Activated T-helper 2 cell treated with anti-CD3 and anti-CD28 coated beads, Interferon-gamma antibody, Interleukin-2, Interleukin-4, amounts not matched to agents 10 μg/mL and 5 μg/mL and 100 μg/mL, durations not matched to agents 14 hours and 24 hours and 36 hours (primary cell): ENCODE data around the gene LRRC47. TPM values are rescaled to one million over a fixed set of nuclear protein-coding genes. Genes with fewer than 3 reads are reported as not detected.
"Not testable (repeated sequence)": the region's sequence is repeated elsewhere in the genome, so short reads cannot be mapped to it uniquely, and the experiment has no call there.

ENCODE experiments used
- DNase-seq: peaks from one replicate; pipeline ENCODE4 v3.0.0; 2021; ENCODE audit warnings: low spot score
- H3K27ac Mint-ChIP-seq: one replicate; pipeline ENCODE4 v1.8.0; 2021; ENCODE audit warnings: mixed read lengths
- H3K27me3 Mint-ChIP-seq: one replicate; pipeline ENCODE4 v1.8.0; 2021; ENCODE audit warnings: low read depth, mixed read lengths
- H3K36me3 Mint-ChIP-seq: one replicate; pipeline ENCODE4 v1.8.0; 2021; ENCODE audit warnings: low read depth, mixed read lengths
- H3K4me1 Mint-ChIP-seq: one replicate; pipeline ENCODE4 v1.8.0; 2021; ENCODE audit warnings: low read depth, mixed read lengths
- H3K4me3 Mint-ChIP-seq: one replicate; pipeline ENCODE4 v1.8.0; 2021; ENCODE audit warnings: low read depth, mild to moderate bottlenecking, moderate library complexity, mixed read lengths
- H3K9me3 Mint-ChIP-seq: one replicate; pipeline ENCODE4 v1.8.0; 2021; ENCODE audit warnings: mixed read lengths
- intact Hi-C: fragments of 100-400 bp; cut with micrococcal nuclease; formaldehyde crosslinking; loops from one replicate; pipeline ENCODE4 v1.15.1; 2023
- total RNA-seq: library from RNA; stranded (reverse); gene quantifications from 2 replicates; pipeline ENCODE4 v1.2.3, GENCODE V29; 2022

The LRRC47 gene
- total RNA-seq, 1 donor from 2014 or later = 40.4 TPM

GRCh38 chr1:3810149-3810761 is 14.0 kb upstream of the LRRC47 start:
- DNase-seq = not testable (repeated sequence)

GRCh38 chr1:3809680-3810079 is 13.4 kb upstream of the LRRC47 start:
- Mint-ChIP-seq H3K27ac (no peak overlapping the region), H3K27me3 (no peaks in the 10 kb centered on the region), H3K4me1 (no peaks in the 10 kb centered on the region), H3K9me3 (no peaks in the 10 kb centered on the region), H3K36me3 (no peaks in the 10 kb centered on the region), H3K4me3 (no peak overlapping the region)
- intact Hi-C loops = no loop called here
- DNase-seq = no peak

More at GRCh38 chr1:3810149-3810761, 14.0 kb upstream of the LRRC47 start:
- H3K27ac Mint-ChIP-seq, H3K9me3 Mint-ChIP-seq, intact Hi-C loops, H3K27me3 Mint-ChIP-seq, H3K4me3 Mint-ChIP-seq, H3K36me3 Mint-ChIP-seq, H3K4me1 Mint-ChIP-seq: not testable (repeated sequence)

DNA sequence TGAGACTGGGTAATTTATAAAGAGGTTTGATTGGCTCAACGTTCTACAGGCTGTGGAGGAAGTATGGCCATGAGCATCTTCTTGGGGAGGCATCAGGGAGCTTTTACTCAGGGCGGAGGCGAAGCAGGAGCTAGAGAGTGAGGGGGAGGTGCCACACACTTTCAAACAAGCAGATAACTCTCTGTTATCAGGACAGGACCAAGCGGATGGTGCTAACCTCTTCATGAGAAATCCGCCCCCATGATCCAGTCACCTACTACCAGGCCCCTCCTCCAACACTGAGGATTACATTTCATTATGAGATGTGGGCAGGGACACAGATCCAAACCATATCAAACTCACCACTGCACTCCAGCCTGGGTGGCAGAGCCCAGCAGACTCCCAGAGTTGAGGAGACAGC is 11.5 kb upstream of the LRRC47 start:
- H3K27me3 Mint-ChIP-seq = no peaks in the 10 kb centered on the region
- no peak overlapping the region for H3K4me3 Mint-ChIP-seq
- H3K9me3 Mint-ChIP-seq = no peaks in the 10 kb centered on the region
- DNase-seq = no peak
- H3K27ac Mint-ChIP-seq = no peak overlapping the region
- intact Hi-C loops = no loop called here
- H3K36me3 Mint-ChIP-seq = no peaks in the 10 kb centered on the region
- H3K4me1 Mint-ChIP-seq = no peaks in the 10 kb centered on the region

DNA sequence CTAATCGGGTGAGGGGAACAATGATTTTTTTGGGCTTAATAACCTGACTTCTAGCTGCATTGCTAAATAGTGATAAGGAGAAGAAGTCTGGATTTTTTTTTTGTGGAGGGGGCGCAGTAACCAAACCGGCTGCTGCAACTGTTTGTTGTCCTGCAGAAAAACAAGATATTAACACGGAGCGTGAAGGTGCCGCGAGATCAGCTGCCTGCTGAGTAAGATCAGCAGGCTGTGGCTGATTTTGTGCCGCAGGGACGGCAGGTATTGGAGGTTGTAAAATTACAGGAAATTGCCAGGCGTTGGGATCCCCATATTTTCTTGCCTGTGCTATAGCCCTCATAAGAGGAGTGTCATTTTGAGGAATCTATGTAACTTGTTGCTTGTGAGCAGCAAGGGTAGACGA is 8.7 kb upstream of the LRRC47 start:
- no peak for DNase-seq
- Mint-ChIP-seq H3K36me3 (no peaks in the 10 kb centered on the region), H3K27me3 (peaks cover 3% of the 10 kb centered on the region), H3K4me1 (peaks cover 3% of the 10 kb centered on the region), H3K4me3 (no peak overlapping the region), H3K9me3 (no peaks in the 10 kb centered on the region), H3K27ac (no peak overlapping the region)
- intact Hi-C loops = no loop called here

- H3K36me3 Mint-ChIP-seq, DNase-seq, H3K4me3 Mint-ChIP-seq, H3K27me3 Mint-ChIP-seq, H3K9me3 Mint-ChIP-seq, intact Hi-C loops, H3K4me1 Mint-ChIP-seq: not testable (repeated sequence)
- H3K27ac Mint-ChIP-seq = peak overlapping the region; percentile 9
Observed at GRCh38 chr1:3804627-3804944, 8.3 kb upstream of the LRRC47 start.

- DNase-seq = no peak
- no peak overlapping the region for H3K4me3 Mint-ChIP-seq
- H3K9me3 Mint-ChIP-seq = no peaks in the 10 kb centered on the region
- peaks cover 3% of the 10 kb centered on the region for H3K27me3 Mint-ChIP-seq
- intact Hi-C loops = no loop called here
- H3K27ac Mint-ChIP-seq = peak overlapping the region; percentile 9
- H3K4me1 Mint-ChIP-seq = peaks cover 3% of the 10 kb centered on the region
- no peaks in the 10 kb centered on the region for H3K36me3 Mint-ChIP-seq
Observed at GRCh38 chr1:3803905-3804626, 7.8 kb upstream of the LRRC47 start.

GRCh38 chr1:3800795-3801194 is 4.5 kb upstream of the LRRC47 start:
- not testable (repeated sequence) for H3K4me3 Mint-ChIP-seq, H3K27ac Mint-ChIP-seq, DNase-seq, H3K36me3 Mint-ChIP-seq, H3K9me3 Mint-ChIP-seq, H3K27me3 Mint-ChIP-seq
- intact Hi-C loops = loop anchor here (1.0 kb wide), 1 partner anchor 24 kb away; no protein-coding TSS in a partner anchor
- peaks cover 11% of the 10 kb centered on the region for H3K4me1 Mint-ChIP-seq

- no peak overlapping the region for H3K4me3 Mint-ChIP-seq
- H3K36me3 Mint-ChIP-seq = peaks cover under 1% of the 10 kb centered on the region
- H3K4me1 Mint-ChIP-seq = peaks cover 14% of the 10 kb centered on the region
- H3K9me3 Mint-ChIP-seq = no peaks in the 10 kb centered on the region
- no peak overlapping the region for H3K27ac Mint-ChIP-seq
- peaks cover 3% of the 10 kb centered on the region for H3K27me3 Mint-ChIP-seq
- intact Hi-C loops = loop anchor here (10.0 kb wide), 1 partner anchor 145 kb away; the partner anchor contains the start of genes TP73 and WRAP73
- no peak for DNase-seq
Observed at GRCh38 chr1:3799976-3800685, 3.8 kb upstream of the LRRC47 start.

DNA sequence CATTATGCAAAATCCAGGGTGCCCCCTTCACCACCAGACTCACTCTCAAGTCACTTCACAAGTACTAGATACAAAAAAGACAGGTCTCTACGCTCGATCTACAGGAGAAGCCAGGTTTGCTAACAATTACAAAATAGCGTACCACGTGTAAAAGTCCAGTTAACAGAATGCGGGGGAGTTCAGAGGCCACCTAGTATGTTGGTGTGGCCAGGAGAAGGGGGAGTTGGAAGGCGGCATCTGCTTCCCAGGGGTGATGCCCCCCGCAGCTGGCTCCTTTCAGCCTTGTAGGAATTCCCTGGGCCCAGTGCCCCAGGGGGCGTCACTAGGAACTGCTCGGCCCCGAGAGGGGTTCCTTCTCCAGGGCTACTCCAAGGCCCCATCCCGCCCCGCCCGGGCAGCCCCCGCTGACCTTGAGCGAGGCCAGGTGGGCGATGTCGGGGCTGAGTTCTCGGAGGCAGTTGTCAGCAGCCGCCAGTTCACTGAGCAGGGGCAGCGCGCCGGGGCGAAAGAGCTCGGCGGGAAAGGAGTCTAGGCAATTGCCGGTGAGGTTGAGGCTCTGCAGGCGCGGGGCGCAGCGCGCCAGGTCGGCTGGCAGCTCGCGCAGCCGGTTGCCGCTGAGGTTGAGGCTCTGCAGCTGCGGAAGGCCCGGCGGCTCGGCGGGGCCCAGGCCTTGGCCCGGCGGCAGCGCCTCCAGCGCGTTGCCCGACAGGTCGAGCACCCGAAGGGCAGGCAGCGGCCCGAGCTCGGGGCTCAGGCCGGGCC is 664 bp downstream of the LRRC47 start:
- Mint-ChIP-seq H3K27ac (peak overlapping the region; percentile 78), H3K27me3 (no peaks in the 10 kb centered on the region), H3K9me3 (no peaks in the 10 kb centered on the region), H3K4me3 (peak overlapping the region; percentile 89), H3K36me3 (peaks cover 9% of the 10 kb centered on the region), H3K4me1 (peaks cover 22% of the 10 kb centered on the region)
- DNase-seq = no peak
- intact Hi-C loops = loop anchor here (2.0 to 10.0 kb wide), 3 partner anchors 23 to 141 kb away; partner anchors contain the start of genes C1orf174, SMIM1, TP73 and WRAP73

- peaks cover 25% of the 10 kb centered on the region for H3K4me1 Mint-ChIP-seq
Observed at GRCh38 chr1:3790952-3791351, 5.3 kb downstream of the LRRC47 start.

GRCh38 chr1:3790500-3790923 is 5.8 kb downstream of the LRRC47 start:
- no peak for DNase-seq
- intact Hi-C loops = loop anchor here (10.0 kb wide), 1 partner anchor 136 kb away; the partner anchor contains the start of genes TP73 and WRAP73
- no peaks in the 10 kb centered on the region for H3K27me3 Mint-ChIP-seq
- H3K9me3 Mint-ChIP-seq = no peaks in the 10 kb centered on the region
- H3K4me3 Mint-ChIP-seq = no peak overlapping the region
- no peak overlapping the region for H3K27ac Mint-ChIP-seq
- H3K36me3 Mint-ChIP-seq = peaks cover 16% of the 10 kb centered on the region
- H3K4me1 Mint-ChIP-seq = peaks cover 25% of the 10 kb centered on the region

More at GRCh38 chr1:3790952-3791351, 5.3 kb downstream of the LRRC47 start:
- Mint-ChIP-seq H3K36me3 (peaks cover 16% of the 10 kb centered on the region), H3K27me3 (no peaks in the 10 kb centered on the region), H3K4me3 (no peak overlapping the region), H3K27ac (no peak overlapping the region), H3K9me3 (no peaks in the 10 kb centered on the region)
- intact Hi-C loops = loop anchor here (10.0 kb wide), 1 partner anchor 136 kb away; the partner anchor contains the start of genes TP73 and WRAP73
- no peak for DNase-seq
